Lower lobe of right lung (tissue), 2 donors: ENCODE measurements around the gene UBE2F. TPM values are rescaled to one million over a fixed set of nuclear protein-coding genes. Genes with fewer than 3 reads are reported as not detected.
"Not testable (repeated sequence)": the region's sequence is repeated elsewhere in the genome, so short reads cannot be mapped to it uniquely, and the experiment has no call there.

Source experiments
- ATAC-seq, 2 donors: fragments of 200-7000 bp; cut with Tn5 transposase; one replicate each; pipeline ENCODE4 v1.9.1; 2020 to 2022; ENCODE audit warnings: mild to moderate bottlenecking in 2 of 2, moderate library complexity in 2 of 2
- DNase-seq: peaks from one replicate; pipeline ENCODE4 v3.0.0-alpha.2; 2020
- H3K27ac ChIP-seq: fragments of 200-600 bp; one replicate; pipeline ENCODE4 v1.8.0; 2022
- H3K27me3 ChIP-seq: fragments of 200-600 bp; one replicate; pipeline ENCODE4 v1.8.0; 2022; ENCODE audit warnings: low read depth
- H3K36me3 ChIP-seq: fragments of 200-600 bp; one replicate; pipeline ENCODE4 v1.8.0; 2022; ENCODE audit warnings: mild to moderate bottlenecking
- H3K4me1 ChIP-seq: fragments of 200-600 bp; one replicate; pipeline ENCODE4 v1.8.0; 2022
- H3K4me3 ChIP-seq: fragments of 200-600 bp; one replicate; pipeline ENCODE4 v1.8.0; 2022; ENCODE audit warnings: mild to moderate bottlenecking
- H3K9me3 ChIP-seq: fragments of 200-600 bp; one replicate; pipeline ENCODE4 v1.8.0; 2022
- CTCF ChIP-seq: fragments of 200-600 bp; IDR thresholded peaks from one replicate; pipeline ENCODE4 v1.8.0; 2022; ENCODE audit warnings: antibody characterized with exemption, mild to moderate bottlenecking
- intact Hi-C: fragments of 100-400 bp; cut with DNase I; formaldehyde crosslinking; loops from one replicate; pipeline ENCODE4 v1.11.0; 2022
- total RNA-seq: library from RNA; stranded (reverse); fragmentation: NEBNext Ultra II Directional; extraction: Animal tissue kit (Norgen Biotek cat#: 25700); gene quantifications from one replicate; pipeline ENCODE4 v1.2.1, GENCODE V29; 2021
- donor health status: DM: no; HTN: yes; CAD: no; lungs with severe emphysema.

Gene UBE2F
- total RNA-seq, 1 donor from 2014 or later = 59.5 TPM

GRCh38 chr2:238032755-238033337 is 66.0 kb downstream of the UBE2F start:
- no peak for ATAC-seq
- H3K27me3 ChIP-seq = no peaks in the 10 kb centered on the region
- TF ChIP-seq CTCF = no peak
- DNase-seq = no peak
- no peaks in the 10 kb centered on the region for H3K4me1 ChIP-seq
- no peak overlapping the region for H3K27ac ChIP-seq
- H3K9me3 ChIP-seq = no peaks in the 10 kb centered on the region
- intact Hi-C loops = no loop called here
- H3K36me3 ChIP-seq = peaks cover 69% of the 10 kb centered on the region
- H3K4me3 ChIP-seq = no peak overlapping the region

DNA sequence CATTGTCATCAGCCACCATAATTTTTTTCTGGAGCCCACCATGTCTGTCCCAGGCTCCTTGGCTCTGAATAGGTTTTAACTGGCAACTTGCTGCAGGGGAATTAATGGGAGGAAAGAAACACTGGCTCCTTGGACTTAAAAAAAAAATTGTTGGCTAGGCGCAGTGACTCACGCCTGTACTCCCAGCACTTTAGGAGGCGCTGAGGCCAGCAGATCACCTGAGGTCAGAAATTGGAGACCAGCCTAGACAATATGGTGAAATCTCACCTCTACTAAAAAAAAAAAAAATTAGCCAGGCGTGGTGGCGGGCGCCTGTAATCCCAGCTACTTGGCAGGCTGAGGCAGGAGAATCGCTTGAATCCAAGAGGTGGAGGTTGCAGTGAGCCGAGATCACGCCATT is 67.2 kb downstream of the UBE2F start:
- H3K27ac ChIP-seq, H3K4me3 ChIP-seq, H3K4me1 ChIP-seq, intact Hi-C loops, H3K9me3 ChIP-seq, DNase-seq, ATAC-seq, H3K27me3 ChIP-seq: not testable (repeated sequence)
- peaks cover 73% of the 10 kb centered on the region for H3K36me3 ChIP-seq

DNA sequence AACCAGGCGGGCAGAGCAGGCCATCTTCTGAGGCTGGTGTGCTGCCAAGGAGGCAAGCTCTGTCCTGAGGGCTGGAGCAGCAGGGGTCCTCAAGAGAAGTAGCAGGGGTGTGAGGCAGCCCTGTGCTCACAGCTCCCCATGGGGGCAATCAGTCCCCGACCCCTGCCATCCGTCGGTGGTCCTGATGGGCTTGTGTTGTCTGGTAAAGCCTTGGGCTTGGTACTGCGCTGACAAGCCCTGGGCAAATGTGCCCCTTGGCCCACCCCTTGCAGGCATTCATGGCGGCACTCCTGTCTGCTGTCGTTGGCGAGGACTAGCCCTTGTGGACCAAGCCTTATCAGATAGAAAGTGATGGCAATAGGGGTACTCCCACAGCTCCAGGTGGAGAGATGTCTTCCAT is 71.4 kb downstream of the UBE2F start:
- TF ChIP-seq CTCF = no peak
- Histone ChIP-seq H3K36me3 (peaks cover 77% of the 10 kb centered on the region), H3K4me1 (no peaks in the 10 kb centered on the region), H3K4me3 (no peak overlapping the region), H3K27me3 (no peaks in the 10 kb centered on the region), H3K9me3 (no peaks in the 10 kb centered on the region), H3K27ac (no peak overlapping the region)
- ATAC-seq = no peak
- no peak for DNase-seq
- intact Hi-C loops = no loop called here

- no peak overlapping the region for H3K4me3 ChIP-seq
- intact Hi-C loops = no loop called here
- ATAC-seq (no peak), DNase-seq (no peak)
- no peaks in the 10 kb centered on the region for H3K9me3 ChIP-seq
- no peaks in the 10 kb centered on the region for H3K27me3 ChIP-seq
- no peak overlapping the region for H3K27ac ChIP-seq
- H3K4me1 ChIP-seq = no peaks in the 10 kb centered on the region
- H3K36me3 ChIP-seq = peaks cover 84% of the 10 kb centered on the region
- TF ChIP-seq CTCF = no peak
Observed at GRCh38 chr2:238039151-238039550, 72.3 kb downstream of the UBE2F start.

- intact Hi-C loops = no loop called here
- Histone ChIP-seq H3K36me3 (peaks cover 85% of the 10 kb centered on the region), H3K27ac (no peak overlapping the region), H3K27me3 (no peaks in the 10 kb centered on the region), H3K4me3 (no peak overlapping the region), H3K9me3 (no peaks in the 10 kb centered on the region), H3K4me1 (no peaks in the 10 kb centered on the region)
- ATAC-seq = no peak
- no peak for TF ChIP-seq CTCF
- DNase-seq = no peak
Observed at GRCh38 chr2:238039985-238040384, 73.2 kb downstream of the UBE2F start.

- H3K9me3 ChIP-seq = no peaks in the 10 kb centered on the region
- H3K4me1 ChIP-seq = no peaks in the 10 kb centered on the region
- H3K27me3 ChIP-seq = no peaks in the 10 kb centered on the region
- peaks cover 75% of the 10 kb centered on the region for H3K36me3 ChIP-seq
- H3K4me3 ChIP-seq = no peak overlapping the region
- TF ChIP-seq CTCF = no peak
- intact Hi-C loops = no loop called here
- ATAC-seq (no peak), DNase-seq (no peak)
- no peak overlapping the region for H3K27ac ChIP-seq
Observed at GRCh38 chr2:238040918-238041317, 74.1 kb downstream of the UBE2F start.
